Sigmoid colon (tissue), 4 donors: ENCODE results near the gene LHB.

Source experiments
- CTCF ChIP-seq, 4 experiments: fragments of 450-650 bp in 3 of 4; fragments of 200-600 bp in 1 of 4; IDR thresholded peaks; one replicate each; pipeline ENCODE4 v1.5.1; 2016 to 2019; ENCODE audit warnings: antibody characterized with exemption in 4 of 4, mild to moderate bottlenecking in 3 of 4, moderate library complexity in 2 of 4
- EP300 ChIP-seq, 4 donors: sonication (generic); formaldehyde crosslinking; IDR thresholded peaks; one replicate each; pipeline ENCODE4 v1.6.1; 2017; ENCODE audit warnings: antibody characterized with exemption in 4 of 4
- POLR2A ChIP-seq, 2 donors: fragments of 450-650 bp; IDR thresholded peaks; one replicate each; pipeline ENCODE4 v1.6.1; 2016; ENCODE audit warnings: antibody characterized with exemption in 2 of 2, mild to moderate bottlenecking in 2 of 2, moderate library complexity in 2 of 2
- POLR2AphosphoS5 ChIP-seq, 4 donors: sonication (generic); formaldehyde crosslinking; IDR thresholded peaks; one replicate each; pipeline ENCODE4 v1.6.1; 2017; ENCODE audit warnings: antibody characterized with exemption in 4 of 4

- no peak for TF ChIP-seq CTCF (IDR thresholded peaks at IDR 0.05)
- TF ChIP-seq EP300 (IDR thresholded peaks at IDR 0.05), result no peak
- TF ChIP-seq POLR2AphosphoS5 (IDR thresholded peaks at IDR 0.05), result no peak
- TF ChIP-seq POLR2A (IDR thresholded peaks at IDR 0.05), result no peak
Observed at GRCh38 chr19:49016067-49016839, 638 bp downstream of the LHB start.
